COLO829 (cell line): ENCODE measurements around the gene FYN.

Experiments
- DNase-seq: peaks from one replicate; pipeline ENCODE4 v3.0.0; 2012; ENCODE audit warnings: low spot score

The FYN gene

DNA sequence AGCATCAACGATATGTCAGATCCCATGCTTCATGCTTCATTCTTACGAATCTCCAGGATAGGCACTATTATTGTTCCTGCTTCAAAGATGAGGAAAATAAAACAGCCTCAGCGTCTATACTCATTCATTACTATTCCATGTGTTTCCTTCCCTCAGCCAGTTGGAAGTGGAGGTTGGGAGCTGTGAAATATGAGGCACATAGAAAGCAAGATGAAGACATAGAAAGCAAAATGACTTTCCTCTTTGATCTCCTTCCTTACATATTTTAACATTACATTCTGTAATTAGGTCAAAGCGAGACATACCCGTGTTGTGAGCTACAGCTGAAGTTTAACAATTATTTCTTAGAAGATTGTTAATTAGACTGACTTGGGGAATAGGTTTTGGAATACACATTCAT lies 125.4 kb downstream of the FYN start:
- no peak for DNase-seq

DNA sequence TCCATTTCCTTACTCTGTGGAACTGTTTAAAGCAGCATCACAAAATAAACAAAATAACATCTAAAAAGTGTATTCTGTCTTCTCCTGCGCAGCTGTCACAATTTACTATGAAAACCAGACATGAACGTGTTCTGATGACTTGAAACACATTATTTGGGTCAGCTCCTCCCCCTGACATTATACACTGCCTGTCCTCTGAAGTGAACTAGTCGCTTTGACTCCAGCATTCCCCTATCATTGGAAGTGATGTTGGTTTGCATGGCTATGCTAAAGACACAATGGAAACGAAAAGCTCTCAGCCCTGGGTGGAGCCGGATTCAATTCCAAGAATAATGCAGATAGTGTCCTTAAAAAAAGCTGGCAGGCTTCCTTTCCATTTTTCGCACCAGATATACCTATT lies 125.9 kb downstream of the FYN start:
- no peak for DNase-seq

DNA sequence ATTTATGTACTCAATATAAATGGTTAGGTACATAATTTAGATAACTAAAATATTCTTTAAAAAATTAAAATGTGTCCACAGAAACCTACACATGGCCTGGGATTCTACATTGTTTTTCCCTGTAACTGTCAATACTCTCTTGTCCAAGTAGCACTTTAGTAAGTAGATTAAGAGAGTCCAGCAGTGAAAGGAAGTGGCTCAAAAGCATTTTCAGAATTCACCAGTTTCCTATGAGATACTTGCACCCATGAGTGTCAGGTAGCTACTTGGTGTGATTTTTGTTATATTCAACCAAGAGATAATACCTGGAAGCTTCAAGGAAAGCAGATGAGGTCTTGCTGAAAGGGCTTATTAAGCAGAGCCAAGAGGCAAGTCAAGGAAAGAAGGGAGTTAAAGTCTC lies 126.3 kb downstream of the FYN start:
- no peak for DNase-seq

DNA sequence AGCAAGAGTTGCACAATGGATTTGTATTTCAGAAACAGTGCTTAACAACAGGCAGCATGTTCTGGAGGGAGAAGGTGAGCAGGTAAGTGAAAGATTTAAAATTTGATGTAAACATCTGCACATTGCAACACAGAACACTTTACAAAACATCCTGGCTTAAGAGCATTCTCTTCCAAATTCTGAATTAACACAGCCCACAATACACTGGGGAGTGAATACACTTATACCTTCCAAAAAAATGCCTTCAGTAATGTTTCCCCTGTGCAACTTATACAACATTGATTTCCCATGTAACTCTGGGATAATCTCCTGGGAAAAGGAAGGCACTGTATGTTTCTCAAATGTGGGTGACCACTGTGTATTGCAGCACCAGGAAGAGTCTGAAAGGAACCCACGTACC lies 127.6 kb downstream of the FYN start:
- DNase-seq = no peak

DNA sequence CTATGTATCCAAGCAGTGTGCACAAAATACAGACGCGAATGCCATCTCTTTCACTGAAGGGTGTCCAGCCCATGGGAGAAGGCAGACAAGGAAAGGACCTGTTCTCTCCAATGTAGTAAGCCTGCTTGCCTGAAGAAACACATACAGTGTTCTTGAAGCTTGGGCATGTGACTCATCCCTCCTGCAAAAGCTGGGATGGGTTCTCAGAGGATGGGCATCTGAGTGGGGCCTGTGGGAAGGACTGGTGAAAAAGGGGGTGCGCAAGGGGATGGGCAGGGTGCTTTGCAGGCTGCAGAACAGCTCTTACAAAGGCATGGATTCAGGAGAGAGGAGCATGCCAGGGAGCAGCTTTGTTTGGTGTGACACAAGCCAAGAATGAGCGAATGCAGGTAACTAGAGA lies 128.1 kb downstream of the FYN start:
- no peak for DNase-seq

DNA sequence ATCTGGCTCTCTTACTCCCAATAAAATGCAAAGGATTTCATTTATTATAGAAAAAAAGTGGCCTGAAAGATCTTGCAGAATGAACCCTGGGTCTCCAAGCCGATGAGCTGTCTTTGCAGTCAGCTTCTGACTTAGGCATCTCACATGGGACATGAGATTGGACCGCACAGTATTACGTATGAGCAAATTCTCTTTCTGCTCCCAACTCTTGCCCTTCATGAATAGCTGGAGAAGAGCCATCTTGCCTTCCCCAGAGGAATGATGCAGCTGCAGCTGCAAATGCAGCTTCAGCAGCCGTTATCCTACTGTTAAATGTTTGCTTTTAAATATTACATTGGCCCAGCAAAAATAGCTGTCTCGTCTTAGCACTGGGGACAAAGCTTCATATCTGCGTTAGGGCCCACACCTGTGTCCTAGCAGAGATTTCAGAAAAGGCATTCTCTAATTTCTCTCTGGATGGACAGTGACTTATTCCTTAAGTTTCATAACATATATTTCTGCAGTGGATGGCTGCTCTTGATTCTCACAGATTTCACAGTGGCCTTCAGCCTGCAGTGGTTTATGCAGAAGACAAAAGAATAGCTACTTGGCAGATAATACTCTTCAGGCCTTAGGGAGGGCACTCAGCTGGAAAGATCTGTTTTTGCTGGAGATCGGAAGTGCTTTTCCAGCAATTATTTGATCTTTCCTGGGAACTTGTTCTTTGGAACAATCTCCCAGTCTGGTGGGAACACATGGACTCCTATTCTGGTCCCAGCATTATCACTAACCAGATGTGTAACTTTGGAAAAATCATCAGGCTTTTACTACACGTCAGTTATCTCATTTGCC lies 129.2 kb downstream of the FYN start:
- DNase-seq = peak; percentile 41

DNA sequence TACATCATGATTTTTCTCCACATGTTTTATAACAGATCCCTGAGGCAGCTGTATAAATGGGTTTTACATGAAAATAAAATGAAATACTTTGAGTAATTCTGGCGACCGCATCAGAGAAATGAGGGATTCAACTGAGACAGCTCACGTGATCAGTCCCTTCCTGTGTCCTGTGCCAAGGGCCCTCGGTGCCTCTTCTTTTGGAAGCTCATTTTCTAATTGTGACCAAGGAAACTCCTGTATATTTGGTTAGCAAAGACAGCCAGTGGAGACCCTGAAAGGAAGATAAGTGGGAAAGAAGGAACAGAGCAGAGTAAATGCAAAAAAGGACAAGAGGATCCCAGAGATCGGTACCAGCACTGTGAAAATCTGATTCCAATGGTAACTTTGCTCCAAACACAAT lies 129.9 kb downstream of the FYN start:
- DNase-seq = no peak

DNA sequence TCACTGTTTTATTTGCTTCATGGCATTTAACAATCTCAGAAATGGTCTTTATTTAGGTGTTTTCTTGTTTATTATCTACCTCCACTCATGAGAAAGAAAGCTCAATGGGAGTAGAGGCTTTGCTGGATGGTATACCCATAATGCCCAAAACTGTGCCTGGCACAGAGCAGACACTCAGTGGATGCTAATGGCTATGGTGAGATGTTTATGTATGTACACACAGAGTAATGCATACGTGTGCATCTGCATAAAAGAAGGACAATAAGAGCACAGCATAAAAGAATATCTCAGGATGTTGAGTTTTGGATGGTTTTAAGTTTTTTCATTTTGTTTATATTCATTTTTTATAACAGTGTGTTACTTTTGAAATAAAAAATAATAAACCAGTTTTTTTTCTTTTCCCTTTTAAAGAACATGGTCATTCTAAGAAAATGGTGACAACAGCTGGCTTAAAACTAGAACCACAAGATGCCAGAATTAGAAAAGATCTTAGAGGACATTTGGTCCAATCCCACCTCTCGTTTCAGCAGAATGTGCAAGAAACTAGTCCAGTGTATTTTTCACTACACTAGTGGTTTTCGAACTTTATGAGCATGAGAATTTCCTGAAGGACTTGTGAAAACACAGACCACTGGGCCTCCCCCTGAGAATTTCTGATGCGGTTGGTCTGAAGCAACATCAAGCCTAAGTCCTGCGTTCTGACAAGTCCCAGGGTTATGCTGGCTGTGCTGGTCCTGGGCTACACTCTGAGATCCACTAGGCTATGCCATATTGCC lies 131.9 kb downstream of the FYN start:
- no peak for DNase-seq

DNA sequence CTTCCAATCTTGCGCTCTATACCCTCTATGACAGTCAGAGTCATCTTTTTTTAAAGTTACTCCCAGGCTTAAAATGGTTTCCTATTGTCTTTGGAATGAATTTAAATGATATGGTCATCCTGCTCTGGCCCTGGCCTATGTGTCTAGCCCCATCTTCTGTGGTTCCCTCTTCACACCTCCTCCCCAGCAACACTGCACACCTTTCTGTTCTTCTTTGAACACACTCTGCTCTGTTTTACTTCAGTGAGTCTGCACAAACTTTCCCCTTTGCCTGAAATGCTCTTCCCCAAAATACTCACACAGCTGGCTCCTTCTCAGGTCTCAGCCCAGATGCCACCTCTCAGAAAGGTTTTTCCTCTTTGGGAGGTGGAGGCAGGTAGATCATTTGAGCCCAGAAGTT lies 132.7 kb downstream of the FYN start:
- no peak for DNase-seq

DNA sequence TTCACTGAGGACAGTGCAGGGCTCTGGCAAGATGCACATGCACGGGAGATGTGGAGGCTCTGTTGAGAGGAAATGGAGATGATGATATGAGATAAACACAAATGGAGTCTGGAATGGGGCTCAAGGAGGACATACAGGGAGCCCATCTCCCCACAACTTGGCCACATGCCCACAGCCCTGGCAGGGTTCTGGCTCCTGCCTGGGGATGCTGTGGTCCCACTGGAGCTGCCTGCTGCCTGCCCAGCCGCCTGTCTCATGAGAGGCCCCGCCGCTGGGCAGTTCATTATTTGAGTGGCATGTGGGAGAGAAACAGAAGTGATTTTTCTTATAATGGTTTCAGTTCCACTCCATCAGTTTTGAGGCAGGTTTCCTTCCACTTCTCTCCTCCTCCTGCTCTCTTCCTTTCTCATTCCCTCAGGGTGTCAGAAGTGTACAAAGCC lies 134.0 kb downstream of the FYN start:
- no peak for DNase-seq

DNA sequence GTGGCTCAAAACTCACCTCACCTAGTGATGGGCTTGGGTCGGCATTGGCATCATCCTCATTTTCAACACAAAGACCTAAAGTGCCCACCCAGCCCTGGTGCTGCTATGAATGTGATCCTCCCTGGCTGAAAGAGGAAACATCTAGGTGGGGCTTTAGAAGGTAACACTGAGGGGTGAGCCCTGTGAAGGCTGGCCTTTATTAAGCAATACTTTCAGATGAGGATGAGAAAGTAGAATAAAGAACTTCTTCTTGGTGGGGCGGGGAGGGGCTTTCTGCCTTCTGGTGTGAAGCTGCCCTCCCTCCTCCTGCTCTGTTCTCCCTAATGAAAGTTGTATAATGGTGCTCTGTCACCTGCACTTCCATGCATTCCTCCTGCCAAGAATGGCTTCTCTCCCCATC lies 134.6 kb downstream of the FYN start:
- no peak for DNase-seq

DNA sequence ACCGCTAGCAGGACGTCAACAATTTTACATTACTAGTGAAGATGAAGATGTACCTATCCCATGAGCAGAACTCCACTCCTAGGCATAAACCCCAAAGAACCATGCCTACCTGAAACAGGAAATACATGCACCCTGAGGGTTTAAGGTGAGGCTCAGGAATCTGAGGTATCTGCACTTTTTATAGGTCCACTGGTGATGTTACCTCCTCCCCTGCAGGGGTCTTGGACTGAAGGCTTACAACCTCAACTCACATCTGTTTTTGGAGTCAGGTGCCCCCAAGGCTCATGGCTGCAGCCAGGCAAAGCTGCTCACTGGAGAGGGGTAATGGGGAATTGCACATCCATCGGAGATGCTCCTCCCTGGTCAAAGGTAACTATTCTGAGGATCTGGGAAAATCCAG lies 135.1 kb downstream of the FYN start:
- no peak for DNase-seq

DNA sequence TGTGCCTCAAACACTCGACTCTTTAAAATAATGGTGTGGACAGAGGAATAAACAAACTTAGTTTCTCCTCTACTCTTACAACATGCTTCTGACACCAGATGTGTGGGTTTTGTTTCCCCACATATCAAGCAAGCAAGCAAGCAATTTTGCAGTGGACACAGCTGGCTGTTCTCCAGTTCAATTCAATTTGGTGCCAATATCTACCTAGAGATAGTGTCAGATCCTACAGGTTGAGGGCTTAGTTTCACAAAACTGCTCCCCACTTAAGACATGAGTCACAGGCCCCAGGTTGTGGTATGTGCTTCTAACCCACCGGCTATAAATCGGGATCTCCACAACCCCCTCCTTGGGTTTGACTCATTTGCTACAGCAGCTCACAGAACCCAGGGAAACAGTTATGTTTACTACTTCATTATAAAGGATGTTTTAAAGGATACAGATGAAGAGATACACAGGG lies 136.2 kb downstream of the FYN start:
- DNase-seq = no peak

DNA sequence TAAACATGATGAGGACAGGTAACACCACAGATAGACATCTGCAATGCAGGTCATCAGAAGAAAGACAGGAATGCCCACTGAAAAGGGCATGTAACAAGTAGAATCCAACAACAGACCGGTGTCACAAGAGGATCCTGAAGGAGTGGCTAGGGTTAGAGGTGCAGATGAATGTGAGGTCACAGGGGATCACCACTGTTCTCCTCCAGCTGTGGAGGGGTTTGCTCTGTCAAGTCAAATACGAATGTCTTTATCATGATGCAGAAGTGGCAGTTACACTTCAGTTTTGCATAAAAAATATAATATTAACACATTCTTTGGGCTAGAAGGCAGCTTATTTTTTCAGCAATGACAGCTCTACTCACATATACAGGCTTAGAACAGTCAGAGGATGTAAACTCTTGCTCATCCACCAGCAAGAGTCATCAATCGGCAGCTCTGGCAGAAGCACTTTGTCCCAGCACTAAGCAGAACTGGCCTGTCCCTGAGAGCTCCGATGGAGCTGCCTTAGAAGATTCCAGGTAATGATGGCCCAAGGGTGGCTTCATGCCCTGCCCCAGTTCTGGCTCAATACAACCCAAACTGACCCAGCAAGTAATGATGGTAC lies 137.1 kb downstream of the FYN start:
- DNase-seq = no peak

DNA sequence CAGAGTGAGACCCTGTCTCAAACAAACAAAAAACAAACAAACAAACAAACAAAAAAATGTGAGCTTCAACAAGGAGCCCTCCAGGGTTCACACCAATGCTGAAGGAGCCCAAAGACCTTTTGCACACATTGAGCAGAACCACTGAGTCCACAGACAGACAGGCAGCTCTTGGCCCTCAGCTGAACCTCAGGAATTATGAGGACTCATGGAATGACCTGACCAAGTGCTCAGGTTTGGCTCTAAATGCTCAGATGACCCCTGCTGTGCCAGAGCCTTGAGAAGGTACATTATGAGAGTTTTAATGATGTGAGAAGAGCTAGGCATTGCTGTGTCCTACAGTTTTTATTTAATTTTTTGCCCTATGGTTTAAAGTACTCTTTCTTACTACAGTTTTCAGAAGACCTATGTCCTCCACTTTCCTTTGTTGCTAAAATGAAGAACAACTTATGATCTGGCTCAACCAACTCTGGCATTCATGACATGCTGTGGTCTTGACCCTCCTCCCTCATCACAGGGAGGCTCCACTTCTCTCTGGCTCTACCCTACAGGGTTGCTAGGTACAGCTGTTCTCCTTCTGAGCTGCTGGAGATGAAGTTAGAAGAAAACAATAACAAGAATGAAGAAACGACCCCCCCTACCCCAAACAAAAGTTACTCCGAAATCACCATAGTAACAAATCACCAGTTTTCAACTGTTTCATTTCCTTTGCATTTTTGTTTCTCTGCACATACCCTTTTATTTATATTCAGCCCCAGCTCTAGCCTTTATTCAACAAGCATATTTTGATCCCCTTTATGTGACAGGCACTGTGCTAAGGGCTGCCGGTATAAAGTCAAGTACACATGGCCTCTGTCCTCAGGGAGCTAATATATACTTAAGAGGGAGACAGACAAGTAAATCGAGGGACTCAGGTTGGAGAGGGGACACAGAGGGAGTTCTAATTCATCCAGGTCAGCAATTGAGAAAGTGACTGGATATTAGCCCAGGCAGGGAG lies 138.9 kb downstream of the FYN start:
- no peak for DNase-seq

DNA sequence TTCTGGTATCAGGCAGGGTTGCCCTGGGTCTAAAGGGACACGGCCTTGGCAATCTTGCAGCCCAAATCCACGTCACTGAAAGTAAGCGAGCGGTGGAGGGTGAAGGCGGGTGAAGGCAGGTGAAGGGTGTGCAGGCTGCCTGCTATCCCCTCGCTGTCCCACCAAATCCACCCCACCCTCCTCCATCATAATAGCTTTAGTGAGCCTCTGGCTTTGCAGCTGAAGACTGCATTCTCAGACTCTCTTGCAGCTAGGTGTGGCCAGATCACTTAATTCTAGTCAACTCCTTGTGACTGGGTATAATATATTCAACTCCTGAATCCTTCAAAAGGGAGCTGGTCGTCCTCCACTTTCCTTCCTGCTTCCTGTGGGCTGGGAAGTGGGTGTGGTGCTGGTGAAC lies 140.9 kb downstream of the FYN start:
- no peak for DNase-seq

DNA sequence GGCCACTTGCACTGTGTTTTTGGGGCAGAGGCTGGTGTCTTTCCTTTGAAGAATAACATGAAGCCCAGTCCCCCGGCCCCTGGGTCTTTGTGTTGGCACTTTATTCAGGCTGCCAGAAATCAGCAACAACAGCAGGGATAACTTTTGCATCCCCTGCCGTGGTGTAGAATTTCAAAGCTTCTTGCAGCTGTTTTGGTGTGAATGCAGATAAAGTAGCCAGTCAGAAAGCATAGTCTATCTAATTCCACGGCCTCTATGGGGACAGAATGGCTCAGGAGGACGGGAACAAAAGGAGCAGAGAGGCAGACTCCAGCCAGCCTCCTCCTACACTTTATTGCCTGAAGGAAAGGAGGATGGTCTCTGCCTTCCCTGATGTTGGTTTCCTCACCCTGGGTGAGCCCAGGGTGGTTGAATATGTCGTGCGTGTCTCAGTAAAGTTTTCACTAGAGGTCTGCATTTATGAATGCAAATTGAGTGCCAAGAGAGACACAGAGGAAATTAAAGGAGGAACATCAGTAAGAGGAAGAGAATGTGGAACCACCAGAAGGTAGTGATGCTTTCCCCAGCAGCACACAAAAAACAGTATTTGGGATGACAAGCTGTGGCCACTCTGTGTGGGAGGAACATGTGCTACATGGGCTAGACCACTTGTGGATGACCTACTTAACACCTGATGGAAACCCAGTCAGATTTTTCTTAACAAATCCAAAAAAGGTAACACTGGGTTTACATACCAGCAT lies 141.6 kb downstream of the FYN start:
- DNase-seq = no peak

DNA sequence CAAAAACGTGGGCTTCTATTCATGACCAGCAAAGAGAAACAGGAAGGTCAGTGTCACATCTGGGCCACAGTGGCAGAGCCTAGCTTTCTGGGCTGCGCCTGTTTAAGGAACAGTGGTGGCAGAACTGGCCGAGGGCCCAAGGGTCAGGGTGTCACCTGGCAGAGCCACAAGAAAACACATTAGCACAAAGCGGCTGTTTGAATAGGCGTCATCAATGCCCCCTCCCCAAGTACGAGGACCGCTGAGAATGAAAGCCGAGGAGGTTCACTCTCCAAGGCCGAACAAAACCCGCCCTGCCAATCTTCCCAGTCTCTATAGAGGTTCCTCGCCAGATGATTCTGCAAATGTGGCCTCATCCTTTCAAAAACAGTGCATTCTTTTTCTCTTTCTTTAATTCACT lies 142.4 kb downstream of the FYN start:
- DNase-seq = no peak

DNA sequence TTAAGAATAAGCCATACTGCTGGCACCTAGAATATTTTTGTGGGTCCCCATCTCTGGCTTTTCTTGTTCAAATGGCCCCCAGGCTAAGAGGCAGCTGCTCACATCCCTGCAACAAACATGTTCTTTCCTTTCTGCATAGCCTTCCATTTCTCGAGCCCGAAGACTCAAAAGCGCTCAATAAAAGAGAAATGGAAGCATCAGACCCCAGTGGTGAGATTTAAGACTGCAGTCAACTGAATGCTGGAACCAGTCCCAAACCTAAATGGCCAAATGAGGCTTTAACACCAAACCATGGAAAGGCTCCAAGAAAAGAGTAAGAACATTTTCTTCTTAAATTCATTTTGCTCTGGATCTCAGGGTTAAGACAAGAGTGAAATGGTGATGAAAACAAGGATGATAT lies 145.4 kb downstream of the FYN start:
- no peak for DNase-seq

DNA sequence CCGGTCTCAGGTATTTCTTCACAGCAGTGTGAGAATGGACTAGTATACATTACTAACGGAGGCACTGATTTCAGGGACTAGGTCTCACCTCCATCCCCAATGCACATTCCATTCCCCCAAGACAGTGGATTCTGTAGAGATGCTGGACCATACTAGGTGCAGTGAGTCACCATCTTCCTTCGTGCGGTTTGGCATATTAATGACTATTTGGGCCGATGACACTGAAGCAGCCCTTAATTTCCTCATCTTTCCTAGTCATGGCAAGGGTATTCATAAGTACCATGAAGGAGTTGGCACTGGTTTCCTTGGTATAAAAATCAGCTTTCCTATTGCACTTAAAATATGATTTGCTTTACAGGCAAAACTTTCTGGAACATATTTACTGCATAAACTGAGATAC lies 146.2 kb downstream of the FYN start:
- DNase-seq = no peak

DNA sequence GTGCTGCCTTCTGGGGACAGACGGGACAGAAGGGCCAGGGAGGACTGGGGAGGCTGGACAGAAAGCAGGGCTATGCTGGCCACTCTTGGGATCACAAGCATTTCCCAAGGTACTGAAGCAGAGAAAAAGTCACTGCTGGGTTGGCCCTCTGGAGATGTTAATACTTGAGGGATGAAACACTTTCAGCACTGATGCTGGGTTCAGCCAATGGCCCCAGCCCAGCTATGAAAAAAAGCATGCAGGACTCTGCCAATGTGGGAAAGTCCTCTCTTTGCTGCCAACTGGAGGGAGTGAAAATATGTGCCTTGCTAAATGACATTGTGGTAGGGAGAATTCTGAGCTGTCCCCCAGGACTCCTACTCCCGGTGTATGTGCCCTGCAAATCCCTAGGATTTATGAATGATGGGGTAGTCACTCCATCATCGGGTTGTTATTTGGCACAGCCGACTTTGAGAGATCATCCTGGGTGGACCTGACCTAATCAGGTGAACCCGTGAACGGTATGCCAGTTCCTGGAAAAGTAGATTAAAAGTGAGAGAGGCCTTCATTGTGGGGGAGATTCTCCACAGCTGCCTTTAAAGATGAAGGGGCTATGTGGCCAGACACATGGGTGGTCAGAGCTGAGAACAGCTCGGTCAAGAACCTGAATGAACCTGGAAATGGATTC lies 147.7 kb downstream of the FYN start:
- no peak for DNase-seq
